IMR-90 (cell line): ENCODE results near the gene GRM6. TPM values are rescaled to one million over a fixed set of nuclear protein-coding genes. Genes with fewer than 3 reads are reported as not detected.

Experiments used
- ATAC-seq: fragments of 200-7000 bp; cut with Tn5 transposase; 2 replicates; pipeline ENCODE4 v1.9.1; 2020; ENCODE audit warnings: low read depth, mild to moderate bottlenecking, moderate library complexity
- BruUV-seq: library from RNA; stranded (reverse); fragments of 400-500 nt; replicated peaks from 2 replicates; lab custom pipeline; 2021; lab: Mats Ljungman, UMichigan
- CTCF ChIA-PET: fragments of 300-600 bp; formaldehyde crosslinking; extraction: SDS; loops from one replicate; lab custom pipeline; 2021; ENCODE audit warnings: antibody characterized with exemption; lab: Yijun Ruan, JAX
- POLR2A ChIA-PET: fragments of 300-600 bp; sonication (Branson Sonifier 250); formaldehyde crosslinking; loops from one replicate; lab custom pipeline; 2022; ENCODE audit warnings: antibody characterized with exemption; ENCODE audit not compliant: unreplicated experiment; lab: Charles Lee
- DNase-seq: peaks from one replicate; pipeline ENCODE4 v3.0.0; 2013
- H2AFZ ChIP-seq: replicated peaks from 2 replicates; pipeline ENCODE3; 2013; ENCODE audit warnings: low read length, mild to moderate bottlenecking; ENCODE audit not compliant: poor library complexity
- H2AK5ac ChIP-seq: 2 replicates; pipeline ENCODE4 v1.6.1; 2013; ENCODE audit warnings: low read depth, low read length, inconsistent platforms
- H2AK9ac ChIP-seq: replicated peaks from 2 replicates; pipeline ENCODE3; 2013; ENCODE audit warnings: mild to moderate bottlenecking, low read depth, low read length, moderate library complexity; ENCODE audit not compliant: poor library complexity
- H2BK120ac ChIP-seq: 2 replicates; pipeline ENCODE4 v1.6.1; 2013; ENCODE audit warnings: low read depth, low read length, inconsistent platforms
- H2BK15ac ChIP-seq: 3 replicates; pipeline ENCODE4 v1.6.1; 2013; ENCODE audit warnings: low read depth, low read length, inconsistent platforms
- H2BK20ac ChIP-seq: 2 replicates; pipeline ENCODE4 v1.6.1; 2013; ENCODE audit warnings: low read depth, mild to moderate bottlenecking, inconsistent platforms, low read length, moderate library complexity
- H2BK5ac ChIP-seq: 2 replicates; pipeline ENCODE4 v1.6.1; 2013; ENCODE audit warnings: mild to moderate bottlenecking, low read depth, low read length, inconsistent platforms; ENCODE audit not compliant: poor library complexity, severe bottlenecking
- H3K14ac ChIP-seq: replicated peaks from 2 replicates; pipeline ENCODE4 v1.6.1; 2013; ENCODE audit warnings: low read depth, low read length, inconsistent platforms
- H3K18ac ChIP-seq: 2 replicates; pipeline ENCODE4 v1.6.1; 2013; ENCODE audit warnings: low read depth, low read length, control low read depth
- H3K23ac ChIP-seq: 2 replicates; pipeline ENCODE4 v1.6.1; 2013; ENCODE audit warnings: low read depth, low read length, inconsistent platforms
- H3K27ac ChIP-seq: 2 replicates; pipeline ENCODE4 v1.5.1; 2013; ENCODE audit warnings: mild to moderate bottlenecking, control low read depth, low read length; ENCODE audit not compliant: insufficient read depth
- H3K27me3 ChIP-seq: 2 replicates; pipeline ENCODE4 v1.6.1; 2013; ENCODE audit warnings: low read length; ENCODE audit not compliant: control insufficient read depth, insufficient read depth
- H3K36me3 ChIP-seq: 2 replicates; pipeline ENCODE4 v1.6.1; 2013; ENCODE audit warnings: low read length, mixed read lengths; ENCODE audit not compliant: control insufficient read depth, insufficient read depth
- H3K4ac ChIP-seq: 2 replicates; pipeline ENCODE4 v1.6.1; 2013; ENCODE audit warnings: low read depth, low read length, inconsistent platforms
- H3K4me1 ChIP-seq: 2 replicates; pipeline ENCODE4 v1.6.1; 2013; ENCODE audit warnings: low read length, mixed read lengths; ENCODE audit not compliant: control insufficient read depth, insufficient read depth
- H3K4me2 ChIP-seq: 2 replicates; pipeline ENCODE4 v1.6.1; 2013; ENCODE audit warnings: low read depth, mild to moderate bottlenecking, control low read depth, low read length, moderate library complexity
- H3K4me3 ChIP-seq: 2 replicates; pipeline ENCODE4 v1.5.1; 2013; ENCODE audit warnings: low read depth, mild to moderate bottlenecking, control low read depth, low read length, moderate library complexity; ENCODE audit not compliant: insufficient read depth
- H3K56ac ChIP-seq: 2 replicates; pipeline ENCODE4 v1.6.1; 2013; ENCODE audit warnings: low read length, inconsistent platforms; ENCODE audit not compliant: insufficient read depth; ENCODE audit errors: extremely low read depth
- H3K79me1 ChIP-seq, 2 experiments: 2 replicates each; pipeline ENCODE4 v1.6.1; 2013; ENCODE audit warnings: low read length in 2 of 2, inconsistent platforms in 1 of 2, low read depth in 1 of 2
- H3K9ac ChIP-seq: 2 replicates; pipeline ENCODE4 v1.6.1; 2013; ENCODE audit warnings: low read depth, low read length, control low read depth
- H3K9me1 ChIP-seq: 2 replicates; pipeline ENCODE4 v1.6.1; 2013; ENCODE audit warnings: low read length, inconsistent platforms; ENCODE audit not compliant: insufficient read depth
- H3K9me3 ChIP-seq: 2 replicates; pipeline ENCODE4 v1.6.1; 2013; ENCODE audit warnings: low read length; ENCODE audit not compliant: control insufficient read depth, insufficient read depth
- H4K20me1 ChIP-seq: 2 replicates; pipeline ENCODE4 v1.6.1; 2013; ENCODE audit warnings: low read length, inconsistent platforms; ENCODE audit not compliant: insufficient read depth
- H4K5ac ChIP-seq: 2 replicates; pipeline ENCODE4 v1.6.1; 2013; ENCODE audit warnings: mild to moderate bottlenecking, low read depth, low read length, control low read depth
- H4K8ac ChIP-seq, 2 experiments: 2 replicates each; pipeline ENCODE4 v1.6.1; 2013; ENCODE audit warnings: low read depth in 2 of 2, low read length in 2 of 2, control low read depth in 1 of 2, inconsistent platforms in 1 of 2
- H4K91ac ChIP-seq: 2 replicates; pipeline ENCODE4 v1.6.1; 2013; ENCODE audit warnings: low read depth, low read length, inconsistent platforms; ENCODE audit not compliant: insufficient read depth
- BHLHE40 ChIP-seq: fragments of 150-350 bp; IDR thresholded peaks from 2 replicates; pipeline ENCODE4 v1.6.1; 2016; ENCODE audit warnings: mild to moderate bottlenecking, low read depth, low read length
- CEBPB ChIP-seq: IDR thresholded peaks from 2 replicates; pipeline ENCODE4 v1.6.1; 2012; ENCODE audit warnings: low read depth, low read length, improper control_type of control experiment
- CHD1 ChIP-seq: IDR thresholded peaks from 2 replicates; pipeline ENCODE4 v1.6.1; 2012; ENCODE audit warnings: low read depth, low read length, improper control_type of control experiment
- ELK1 ChIP-seq: fragments of 150-350 bp; IDR thresholded peaks from 2 replicates; pipeline ENCODE4 v1.6.1; 2016; ENCODE audit warnings: low read depth, mild to moderate bottlenecking, low read length, moderate library complexity, borderline replicate concordance
- MAFK ChIP-seq: IDR thresholded peaks from 2 replicates; pipeline ENCODE4 v1.6.1; 2012; ENCODE audit warnings: low read depth, low read length, improper control_type of control experiment
- MAZ ChIP-seq: IDR thresholded peaks from 2 replicates; pipeline ENCODE4 v1.6.1; 2012; ENCODE audit warnings: low read depth, mild to moderate bottlenecking, low read length, improper control_type of control experiment, moderate library complexity, borderline replicate concordance
- NFE2L2 ChIP-seq: fragments of 150-350 bp; IDR thresholded peaks from 2 replicates; pipeline ENCODE4 v1.6.1; 2016; ENCODE audit warnings: low read depth, mild to moderate bottlenecking, low read length
- POLR2A ChIP-seq: IDR thresholded peaks from 2 replicates; pipeline ENCODE4 v1.6.1; 2012; ENCODE audit warnings: mild to moderate bottlenecking, low read depth, low read length
- RAD21 ChIP-seq: IDR thresholded peaks from 2 replicates; pipeline ENCODE4 v1.6.1; 2012; ENCODE audit warnings: low read length, improper control_type of control experiment
- RCOR1 ChIP-seq: IDR thresholded peaks from 2 replicates; pipeline ENCODE4 v1.6.1; 2012; ENCODE audit warnings: mild to moderate bottlenecking, low read length, improper control_type of control experiment; ENCODE audit not compliant: insufficient replicate concordance
- RFX5 ChIP-seq: IDR thresholded peaks from 2 replicates; pipeline ENCODE4 v1.8.0; 2012; ENCODE audit warnings: low read depth, mild to moderate bottlenecking, low read length, moderate library complexity
- SMC3 ChIP-seq: fragments of 150-350 bp; IDR thresholded peaks from 2 replicates; pipeline ENCODE4 v1.6.1; 2016; ENCODE audit warnings: low read depth, mild to moderate bottlenecking, antibody characterized with exemption, low read length, moderate library complexity
- WGBS, 2 experiments: methylation state at CpG; one replicate each; pipeline versions ENCODE4 v1.1.5 to v1.1.7; 2013; ENCODE audit warnings: missing lambda C conversion rate in 2 of 2; ENCODE audit not compliant: insufficient read length in 1 of 2; ENCODE audit errors: extremely low coverage in 2 of 2; 5-methylcytosine and 5-hydroxymethylcytosine counted together
- dilution Hi-C: fragments of 300-500 bp; cut with HindIII; formaldehyde crosslinking; loops from one replicate; pipeline ENCODE4 v1.14.3; 2018; ENCODE audit warnings: low sequenced_read_pairs; ENCODE audit not compliant: unreplicated experiment
- in situ Hi-C: fragments of 300-500 bp; cut with MboI; formaldehyde crosslinking; loops from 3 replicates; pipeline ENCODE4 v1.14.3; 2019; ENCODE audit warnings: low sequenced_read_pairs, inconsistent platforms, mixed read lengths
- intact Hi-C: fragments of 100-400 bp; cut with micrococcal nuclease; formaldehyde crosslinking; loops from 2 replicates; pipeline ENCODE4 v1.10.0; 2022
- polyA plus RNA-seq, 3 experiments: library from polyadenylated mRNA; depleted of rRNA; stranded (reverse); fragments of >200 nt; gene quantifications; 2 replicates each; pipeline ENCODE4 v1.2.3, GENCODE V29; 2012; ENCODE audit warnings: low replicate concordance in 1 of 3
- total RNA-seq: library from RNA; depleted of rRNA; stranded (reverse); fragments of >200 nt; gene quantifications from 2 replicates; pipeline ENCODE4 v1.2.3, GENCODE V29; 2012
- TF ChIP-seq, protein P1 (sequence below): fragments of 150-350 bp; IDR thresholded peaks from 2 replicates; pipeline ENCODE4 v1.6.1; 2017; ENCODE audit warnings: mild to moderate bottlenecking, antibody characterized with exemption, low read length, low read depth
- TF ChIP-seq, protein P2 (sequence below): conservative IDR thresholded peaks from 2 replicates; pipeline ENCODE4 v1.5.1; 2012; ENCODE audit warnings: mild to moderate bottlenecking, low read depth, low read length, improper control_type of control experiment

The GRM6 gene
- total and polyA plus RNA-seq, 2 of the 4 experiments (the other 2 are of a cell fraction), result not detected

DNA sequence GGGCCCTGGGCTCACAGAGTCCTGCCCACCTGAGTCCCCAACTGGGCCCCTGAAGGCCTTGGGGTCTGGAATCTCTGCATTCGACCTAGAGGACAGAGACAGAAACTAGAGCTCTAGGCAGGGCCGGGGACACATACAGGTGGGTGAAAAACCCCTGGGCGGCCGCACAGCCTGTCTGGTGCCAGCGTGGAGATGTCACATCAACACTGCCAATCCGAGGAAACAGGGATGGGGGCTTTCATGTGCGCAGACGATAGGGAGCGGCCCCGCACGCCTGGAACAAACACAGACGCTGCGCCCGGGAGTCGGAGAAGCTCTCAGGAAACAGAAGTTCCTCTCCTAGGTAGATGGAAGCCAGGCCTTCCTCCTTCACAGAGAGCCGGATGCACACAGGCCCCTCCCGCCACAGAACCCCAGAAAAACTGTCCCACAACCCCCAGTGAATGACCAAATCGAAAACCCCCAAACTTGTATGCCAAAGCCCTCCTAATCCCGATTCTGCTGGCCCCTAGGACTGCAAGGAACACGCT is 1.8 kb downstream of the GRM6 start:
- Histone ChIP-seq H3K36me3 (no peaks in the 10 kb centered on the region), H3K9me1 (no peaks in the 10 kb centered on the region), H3K18ac (no peak overlapping the region), H2BK20ac (no peak overlapping the region), H3K27ac (no peak overlapping the region), H3K9me3 (peaks cover 53% of the 10 kb centered on the region), H4K20me1 (no peaks in the 10 kb centered on the region), H2AFZ (no peak overlapping the region), H4K8ac (no peak overlapping the region), H2BK15ac (no peak overlapping the region), H3K4me1 (no peaks in the 10 kb centered on the region), H3K4me3 (no peak overlapping the region), H3K14ac (no peak overlapping the region), H3K9ac (no peak overlapping the region), H3K27me3 (peaks cover 2% of the 10 kb centered on the region; the same call in 1 of the 2 replicates), H4K91ac (no peak overlapping the region), H3K79me1 (no peaks in the 10 kb centered on the region), H3K56ac (no peak overlapping the region), H4K5ac (no peak overlapping the region), H2AK9ac (no peak overlapping the region), H2BK5ac (no peak overlapping the region), H2BK120ac (no peak overlapping the region), H3K23ac (no peak overlapping the region), H3K4me2 (no peak overlapping the region), H2AK5ac (no peak overlapping the region), H3K4ac (no peak overlapping the region)
- in situ Hi-C loops, result no loop called here
- DNase-seq, result no peak
- dilution Hi-C loops, result no loop called here
- no peak for ATAC-seq
- ChIA-PET POLR2A (no interaction called here), CTCF (no interaction called here)
- intact Hi-C loops, result no loop called here
- TF ChIP-seq, protein P1, sequence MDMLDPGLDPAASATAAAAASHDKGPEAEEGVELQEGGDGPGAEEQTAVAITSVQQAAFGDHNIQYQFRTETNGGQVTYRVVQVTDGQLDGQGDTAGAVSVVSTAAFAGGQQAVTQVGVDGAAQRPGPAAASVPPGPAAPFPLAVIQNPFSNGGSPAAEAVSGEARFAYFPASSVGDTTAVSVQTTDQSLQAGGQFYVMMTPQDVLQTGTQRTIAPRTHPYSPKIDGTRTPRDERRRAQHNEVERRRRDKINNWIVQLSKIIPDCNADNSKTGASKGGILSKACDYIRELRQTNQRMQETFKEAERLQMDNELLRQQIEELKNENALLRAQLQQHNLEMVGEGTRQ, result no peak
- TF ChIP-seq RFX5 (no peak), RCOR1 (no peak), SMC3 (no peak), CEBPB (no peak), BHLHE40 (no peak), NFE2L2 (no peak), POLR2A (no peak), ELK1 (no peak), MAFK (no peak), RAD21 (no peak), MAZ (no peak), CHD1 (no peak)
- TF ChIP-seq, protein P2, sequence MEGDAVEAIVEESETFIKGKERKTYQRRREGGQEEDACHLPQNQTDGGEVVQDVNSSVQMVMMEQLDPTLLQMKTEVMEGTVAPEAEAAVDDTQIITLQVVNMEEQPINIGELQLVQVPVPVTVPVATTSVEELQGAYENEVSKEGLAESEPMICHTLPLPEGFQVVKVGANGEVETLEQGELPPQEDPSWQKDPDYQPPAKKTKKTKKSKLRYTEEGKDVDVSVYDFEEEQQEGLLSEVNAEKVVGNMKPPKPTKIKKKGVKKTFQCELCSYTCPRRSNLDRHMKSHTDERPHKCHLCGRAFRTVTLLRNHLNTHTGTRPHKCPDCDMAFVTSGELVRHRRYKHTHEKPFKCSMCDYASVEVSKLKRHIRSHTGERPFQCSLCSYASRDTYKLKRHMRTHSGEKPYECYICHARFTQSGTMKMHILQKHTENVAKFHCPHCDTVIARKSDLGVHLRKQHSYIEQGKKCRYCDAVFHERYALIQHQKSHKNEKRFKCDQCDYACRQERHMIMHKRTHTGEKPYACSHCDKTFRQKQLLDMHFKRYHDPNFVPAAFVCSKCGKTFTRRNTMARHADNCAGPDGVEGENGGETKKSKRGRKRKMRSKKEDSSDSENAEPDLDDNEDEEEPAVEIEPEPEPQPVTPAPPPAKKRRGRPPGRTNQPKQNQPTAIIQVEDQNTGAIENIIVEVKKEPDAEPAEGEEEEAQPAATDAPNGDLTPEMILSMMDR, result no peak
- no TSS peak for BruUV-seq
- WGBS, 2 experiments, result 63% methylated on average over 10 of the region's 20 CpGs; no CpG with 5 or more reads in 1 of the 2 experiments
